HG03175 (cell line): Measurements from ENCODE around the gene LIN28B.
"Not testable (repeated sequence)": the region's sequence is repeated elsewhere in the genome, so short reads cannot be mapped to it uniquely, and the experiment has no call there.

Source experiments
- ATAC-seq: cut with Tn5 transposase; IDR thresholded peaks from one replicate; pipeline ENCODE4 v1.9.1; 2021; ENCODE audit warnings: mild to moderate bottlenecking, moderate library complexity; ENCODE audit not compliant: unreplicated experiment

Gene LIN28B

DNA sequence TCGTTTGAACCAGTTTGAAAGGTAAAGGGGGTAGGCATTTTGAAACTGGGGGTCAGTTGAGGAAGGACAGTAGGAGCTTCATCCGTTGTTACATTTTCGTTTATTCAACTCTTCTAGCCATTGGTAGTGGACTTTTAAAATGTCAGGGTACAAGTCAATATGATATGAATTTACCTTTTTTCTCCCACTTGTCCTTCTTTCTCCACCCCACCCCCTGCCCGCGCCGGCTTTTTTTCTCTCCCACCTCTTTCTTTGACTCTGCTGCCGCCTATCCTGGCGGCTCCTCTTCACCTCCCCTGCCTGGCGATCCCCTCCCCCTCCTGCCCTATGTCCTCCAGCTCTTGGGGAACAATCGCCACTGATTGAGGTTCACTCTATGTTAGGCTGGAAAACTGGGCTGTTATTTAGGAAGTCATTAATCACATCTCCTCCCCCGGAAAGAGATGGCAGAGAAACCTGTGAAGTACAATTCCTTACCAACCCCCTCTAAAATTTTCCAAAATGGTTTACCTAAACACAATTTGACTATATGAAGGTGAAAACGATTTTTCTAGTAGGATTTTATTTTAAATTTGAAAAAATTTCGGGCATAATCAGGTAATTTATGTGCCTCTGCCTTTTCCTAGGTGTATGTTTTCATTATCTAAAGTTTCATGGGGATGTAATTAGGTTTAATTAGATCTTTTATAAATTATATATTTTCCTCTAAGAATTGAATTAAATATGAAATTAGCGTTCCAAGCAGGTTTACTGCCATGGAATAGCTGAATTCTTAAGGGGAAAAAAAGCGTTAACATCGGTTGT is 778 bp upstream of the LIN28B start:
- no peak for ATAC-seq

DNA sequence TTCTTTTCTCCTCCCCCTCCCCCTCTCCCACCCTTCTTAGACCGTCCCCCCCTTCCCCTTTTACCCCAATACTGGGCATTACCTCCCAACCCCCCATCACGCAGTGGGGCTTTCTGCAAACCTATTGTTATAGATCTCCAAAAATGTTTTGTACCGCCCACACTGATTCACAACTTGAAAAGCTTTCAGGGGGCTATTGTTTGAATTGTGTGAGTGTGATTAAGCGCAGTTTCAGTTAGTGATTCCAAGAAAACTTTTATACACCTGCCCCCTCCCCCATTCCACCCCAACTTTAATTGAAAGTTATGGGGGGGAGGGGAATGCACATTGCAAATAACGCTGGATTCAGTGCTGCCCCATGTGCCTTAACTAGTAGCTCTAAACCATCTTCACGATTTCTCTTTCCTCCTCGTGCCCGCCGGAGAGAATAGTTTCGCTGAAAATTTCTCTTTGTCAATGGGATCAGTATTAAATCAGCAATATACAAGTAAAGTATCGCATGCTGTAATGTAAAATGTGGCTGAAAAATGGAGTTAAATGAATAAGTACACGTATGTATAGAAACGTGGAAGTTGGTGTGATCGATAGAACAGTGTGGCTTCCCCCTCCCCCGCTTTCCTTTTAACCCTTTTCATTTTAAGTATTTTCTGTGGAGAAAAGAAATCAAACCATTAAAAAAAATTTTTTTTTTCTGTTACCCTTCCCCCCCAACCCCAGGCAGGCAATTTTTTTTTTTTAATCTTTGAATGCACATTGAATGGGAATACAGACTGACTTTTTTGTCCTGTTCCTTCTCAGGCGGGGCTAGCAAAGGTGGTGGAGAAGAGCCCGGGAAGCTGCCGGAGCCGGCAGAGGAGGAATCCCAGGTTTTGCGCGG is 632 bp downstream of the LIN28B start:
- no peak for ATAC-seq

DNA sequence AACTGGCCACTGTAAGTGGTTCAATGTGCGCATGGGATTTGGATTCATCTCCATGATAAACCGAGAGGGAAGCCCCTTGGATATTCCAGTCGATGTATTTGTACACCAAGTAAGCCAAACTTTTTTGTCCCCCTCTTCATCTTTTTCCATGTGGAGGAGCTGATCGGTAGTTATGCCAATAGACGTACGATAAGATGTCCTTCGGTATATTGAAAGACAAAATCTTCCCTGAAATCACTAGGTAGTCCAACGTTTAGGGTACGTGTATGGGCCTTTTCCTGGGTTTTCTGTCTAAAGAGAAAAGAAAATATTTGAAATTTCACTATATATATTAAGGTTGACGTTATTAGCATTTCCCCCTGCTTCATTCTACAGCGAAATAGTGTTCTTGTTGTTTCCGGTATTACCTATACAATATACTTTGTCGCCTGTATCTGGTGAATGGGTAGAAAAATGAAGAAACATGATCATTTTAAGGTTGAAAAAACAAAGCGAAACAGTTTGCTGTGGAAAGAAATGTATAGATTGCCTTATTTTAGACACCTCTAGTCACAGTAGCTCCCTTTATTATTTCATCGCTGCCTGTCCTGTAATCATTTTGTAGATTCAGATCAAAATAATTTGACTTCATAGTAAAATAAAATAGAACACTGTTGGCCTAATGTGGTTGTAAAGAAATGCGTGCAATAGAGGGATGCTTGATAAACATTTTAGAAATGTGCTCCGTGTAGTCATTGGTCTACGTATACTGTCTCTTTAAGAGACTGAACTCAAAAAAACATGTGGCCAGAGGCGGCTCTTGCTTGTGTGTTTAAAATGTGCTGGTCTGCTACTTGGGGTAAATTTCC is 1.5 kb downstream of the LIN28B start:
- no peak for ATAC-seq

DNA sequence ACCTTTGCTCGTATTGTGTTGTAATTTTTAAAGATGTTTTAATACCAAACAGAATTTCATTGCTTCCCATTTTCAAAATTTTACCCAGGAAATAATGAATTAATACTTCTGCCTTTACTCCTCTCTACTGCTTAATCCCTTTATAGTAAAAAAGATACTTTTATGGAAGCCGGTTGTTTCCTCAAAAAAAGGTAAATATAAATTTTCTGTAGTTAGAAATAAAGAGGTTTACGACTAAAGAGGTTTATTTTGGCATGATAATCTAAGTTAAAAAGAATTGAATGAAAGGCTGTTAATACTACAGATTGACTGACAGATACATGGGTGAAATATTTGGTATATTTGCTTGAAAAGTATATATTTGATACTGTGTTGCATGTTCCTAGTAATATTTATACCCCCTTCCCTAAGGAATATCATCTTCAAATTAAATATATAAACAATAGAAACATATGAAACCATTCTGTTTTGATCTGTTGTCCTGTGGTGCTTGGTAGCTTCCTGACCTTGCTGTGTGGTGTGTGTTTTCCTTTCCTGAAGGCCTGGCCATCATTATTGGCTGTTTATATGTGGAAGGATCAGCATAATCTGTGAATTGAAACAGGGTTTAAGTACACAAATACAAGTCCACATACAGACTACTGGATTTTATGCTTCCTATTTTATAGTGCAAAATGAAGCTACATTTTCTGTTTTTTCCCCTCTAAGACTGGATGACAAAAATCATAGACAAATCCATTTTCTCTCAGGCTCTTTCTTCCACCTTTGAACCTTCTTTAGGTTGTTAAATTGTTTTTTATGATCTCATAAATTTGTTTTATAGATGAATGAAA is 2.3 kb downstream of the LIN28B start:
- no peak for ATAC-seq

DNA sequence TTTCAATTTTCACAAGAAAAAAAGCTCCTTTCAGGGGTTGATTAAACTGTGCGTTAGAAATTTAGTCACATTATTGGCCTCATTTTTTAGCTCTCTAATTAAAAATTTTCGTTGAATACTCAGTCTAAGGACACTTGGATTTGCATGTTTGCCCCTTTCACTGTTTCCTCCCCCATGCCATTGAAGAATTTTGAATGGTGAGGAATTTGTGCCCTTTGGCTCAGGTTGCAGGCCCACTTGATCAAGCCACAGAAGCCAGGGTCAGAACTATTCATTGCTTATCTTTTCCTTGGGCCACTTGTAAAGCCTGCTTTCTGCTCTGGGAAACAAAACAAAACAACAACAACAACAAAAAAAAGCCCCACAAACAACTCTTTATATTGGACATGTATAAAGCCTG is 12.2 kb downstream of the LIN28B start:
- ATAC-seq = no peak

DNA sequence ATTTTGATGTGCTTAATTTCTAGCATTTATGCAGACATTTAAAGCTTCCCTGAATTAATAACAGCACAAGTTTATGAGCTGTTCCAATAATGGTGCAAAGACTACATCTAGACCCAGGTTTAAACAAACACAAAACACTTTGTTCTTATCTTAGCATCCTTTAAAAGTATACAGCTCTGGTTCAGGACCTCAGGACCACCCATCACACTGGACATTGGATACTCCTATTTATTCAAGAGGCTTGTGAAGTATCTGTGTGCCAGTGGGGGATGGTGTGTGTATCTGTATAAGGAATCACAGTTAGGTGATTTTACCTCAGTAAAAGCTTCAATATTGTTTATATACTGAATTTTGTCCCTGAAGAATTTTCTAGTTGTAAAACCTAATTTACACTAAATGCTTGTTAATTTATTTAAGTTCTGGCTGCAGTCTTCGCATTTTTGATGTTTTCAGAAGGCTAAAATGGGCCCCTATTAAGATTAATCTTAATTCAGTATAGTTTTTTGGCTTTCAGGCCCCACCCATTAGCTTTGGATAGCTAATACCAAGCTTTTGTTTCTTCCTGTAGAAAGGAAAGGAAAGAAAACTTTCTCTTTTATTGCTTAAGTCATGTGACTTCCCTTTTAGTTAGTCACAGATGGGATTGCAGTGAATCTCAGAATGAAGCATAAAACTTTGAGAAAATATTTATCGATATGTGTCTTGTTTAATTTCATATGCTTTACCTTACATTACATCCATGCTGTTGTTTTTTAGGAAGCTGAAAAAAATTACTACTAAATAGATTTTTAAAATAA is 13.1 kb downstream of the LIN28B start:
- ATAC-seq = no peak

DNA sequence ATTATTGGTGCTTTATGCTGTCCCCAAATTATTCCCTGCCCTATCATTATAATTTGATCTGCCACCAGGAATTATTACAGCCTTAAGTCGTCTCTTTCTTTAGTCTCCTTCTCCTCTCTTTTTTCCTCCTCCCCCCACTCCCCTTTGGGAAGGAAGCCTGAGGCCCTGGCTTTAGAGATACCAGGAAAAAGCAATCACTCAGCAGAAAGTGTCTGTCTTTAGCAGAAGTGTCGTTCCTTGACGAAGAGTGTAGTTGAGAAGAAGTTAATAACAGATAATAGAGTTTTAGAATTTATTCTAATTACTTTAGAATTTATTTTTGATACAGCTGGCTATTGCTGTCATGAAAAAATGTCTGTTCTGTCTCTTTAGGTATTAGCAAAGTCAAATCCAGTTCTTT is 16.5 kb downstream of the LIN28B start:
- no peak for ATAC-seq

DNA sequence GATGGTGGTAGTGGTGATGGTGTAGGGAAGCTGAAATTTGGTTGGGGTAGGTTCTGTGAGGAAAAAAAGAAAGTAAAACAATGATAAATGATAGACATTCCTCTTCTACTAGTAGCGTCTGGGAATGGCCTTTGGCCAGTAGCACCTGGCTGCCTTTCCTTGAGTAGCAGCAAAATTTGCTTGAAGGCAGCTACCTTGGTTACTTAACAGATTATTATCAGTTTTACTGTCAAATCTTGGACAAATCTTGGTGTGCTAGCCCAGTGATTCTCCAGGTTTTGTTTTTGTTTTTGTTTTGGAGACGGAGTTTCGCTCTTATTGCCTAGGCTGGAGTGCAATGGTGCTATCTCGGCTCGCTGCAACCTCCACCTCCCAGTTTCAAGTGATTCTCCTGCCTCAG is 26.4 kb downstream of the LIN28B start:
- no peak for ATAC-seq

DNA sequence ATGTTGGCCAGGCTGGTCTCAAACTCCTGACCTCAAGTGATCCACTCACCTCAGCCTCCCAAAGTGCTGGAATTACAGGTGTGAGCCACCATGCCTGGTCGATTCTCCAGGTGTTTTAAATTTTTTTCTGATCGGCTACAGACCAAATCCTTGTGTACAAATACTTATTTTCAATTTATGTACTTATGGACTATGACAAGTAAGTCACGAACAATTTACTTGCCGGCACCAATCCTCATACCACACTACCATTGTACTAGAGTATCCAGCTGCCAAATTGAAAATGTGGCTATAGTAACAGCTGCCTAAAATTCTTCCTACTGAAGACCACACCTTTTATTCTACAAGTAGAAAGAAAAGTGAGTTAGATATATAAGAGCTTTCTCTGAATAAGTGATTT is 26.9 kb downstream of the LIN28B start:
- no peak for ATAC-seq

DNA sequence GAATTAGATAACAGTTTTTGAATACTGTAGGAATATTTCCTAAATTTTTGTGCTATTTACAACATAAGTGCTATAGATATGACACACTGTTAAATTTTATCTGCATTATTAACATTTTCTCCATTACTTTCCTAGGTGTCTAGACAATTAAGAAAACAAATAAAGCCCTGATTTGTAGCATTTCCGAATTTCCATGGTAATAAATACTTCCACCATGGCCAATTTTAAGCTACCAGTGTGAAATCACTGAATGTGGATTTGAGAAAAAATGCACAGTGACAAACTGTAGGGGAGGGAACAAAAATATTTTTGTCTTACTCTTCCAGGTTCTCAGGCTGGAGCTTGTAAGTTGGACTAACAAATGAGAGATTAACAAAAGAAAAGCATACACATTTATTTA is 27.9 kb downstream of the LIN28B start:
- no peak for ATAC-seq

DNA sequence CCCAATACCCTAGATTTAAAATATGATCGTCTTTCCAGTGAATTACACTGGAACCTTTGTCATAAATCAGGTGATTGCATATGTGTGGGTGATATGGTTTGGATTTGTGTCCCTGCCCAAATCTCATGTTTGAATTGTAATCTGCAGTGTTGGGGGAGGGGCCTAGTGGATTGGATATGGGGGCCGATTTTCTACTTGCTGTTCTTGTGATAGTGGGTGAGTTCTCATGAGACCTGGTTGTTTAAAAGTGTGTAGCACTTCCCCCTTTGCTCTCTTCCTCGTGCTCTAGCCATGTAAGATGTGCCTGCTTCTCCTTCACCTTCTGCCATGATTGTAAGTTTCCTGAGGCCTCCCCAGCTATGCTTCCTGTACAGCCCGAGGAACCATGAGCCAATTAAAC is 29.0 kb downstream of the LIN28B start:
- ATAC-seq = not testable (repeated sequence)

DNA sequence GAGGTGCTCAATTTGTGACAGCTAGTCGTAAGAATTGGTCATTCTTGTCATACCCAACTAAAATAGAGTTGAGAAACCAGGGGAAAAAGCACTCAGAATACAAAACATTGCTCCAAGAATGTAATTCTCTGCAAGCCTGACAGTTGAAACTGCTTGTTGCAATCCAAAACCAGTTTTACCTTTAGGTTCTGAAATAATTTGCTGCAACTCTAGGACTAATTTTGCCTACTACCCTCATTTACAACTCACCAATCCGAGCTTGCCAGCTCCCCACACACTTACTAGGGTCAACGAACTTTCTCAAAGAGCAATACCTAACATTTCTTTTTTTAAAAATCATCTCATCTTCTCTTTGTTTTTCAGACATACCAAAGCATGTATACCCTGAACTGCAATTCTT is 29.7 kb downstream of the LIN28B start:
- no peak for ATAC-seq

DNA sequence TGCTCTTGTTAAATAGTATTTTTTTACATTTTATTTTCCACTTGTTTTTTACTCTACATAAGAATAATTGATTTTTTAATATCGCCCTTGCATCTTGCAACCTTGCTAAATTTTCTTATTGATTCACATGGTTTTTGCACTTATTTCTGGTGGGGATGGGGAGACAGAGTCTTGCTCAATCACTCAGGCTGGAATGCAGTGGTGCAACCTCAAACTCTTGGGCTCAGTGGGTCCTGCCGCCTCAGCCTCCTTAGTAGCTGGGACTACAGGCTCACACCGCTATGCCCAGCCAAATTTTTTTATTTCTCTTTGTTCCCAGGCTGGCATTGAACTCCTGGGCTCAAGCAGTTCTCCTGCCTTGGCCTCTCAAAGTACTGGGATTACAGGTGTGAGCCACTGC is 30.3 kb downstream of the LIN28B start:
- no peak for ATAC-seq

DNA sequence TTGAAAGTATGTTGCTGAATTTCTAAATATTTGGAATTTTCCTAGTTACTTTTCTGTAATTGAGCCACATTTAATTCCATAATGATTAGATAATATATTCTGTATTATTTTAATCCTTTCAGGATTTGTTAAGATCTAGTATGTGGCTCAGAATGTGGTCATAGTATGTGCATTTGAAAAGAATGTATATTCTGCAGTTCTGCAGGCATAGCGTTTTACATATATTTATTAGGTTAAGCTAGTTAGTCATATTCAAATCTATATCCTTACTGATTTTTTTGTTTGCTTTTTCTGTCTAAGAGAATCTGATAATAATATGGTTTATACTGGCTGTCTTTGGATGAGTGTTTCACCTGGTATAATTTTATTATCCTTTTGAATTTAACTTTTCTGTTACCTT is 33.2 kb downstream of the LIN28B start:
- no peak for ATAC-seq

DNA sequence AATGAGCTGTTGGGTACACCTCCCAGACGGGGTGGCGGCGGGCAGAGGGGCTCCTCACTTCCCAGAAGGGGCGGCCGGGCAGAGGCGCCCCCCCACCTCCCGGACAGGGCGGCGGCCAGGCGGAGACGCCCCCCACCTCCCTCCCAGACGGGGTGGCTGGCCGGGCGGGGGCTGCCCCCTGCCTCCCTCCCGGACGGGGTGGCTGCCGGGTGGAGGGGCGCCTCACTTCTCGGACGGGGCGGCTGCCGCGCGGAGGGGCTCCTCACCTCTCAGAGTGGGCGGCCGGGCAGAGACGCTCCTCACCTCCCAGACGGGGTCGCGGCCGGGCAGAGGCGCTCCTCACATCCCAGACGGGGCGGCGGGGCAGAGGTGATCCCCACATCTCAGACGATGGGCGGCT is 34.2 kb downstream of the LIN28B start:
- ATAC-seq = not testable (repeated sequence)

DNA sequence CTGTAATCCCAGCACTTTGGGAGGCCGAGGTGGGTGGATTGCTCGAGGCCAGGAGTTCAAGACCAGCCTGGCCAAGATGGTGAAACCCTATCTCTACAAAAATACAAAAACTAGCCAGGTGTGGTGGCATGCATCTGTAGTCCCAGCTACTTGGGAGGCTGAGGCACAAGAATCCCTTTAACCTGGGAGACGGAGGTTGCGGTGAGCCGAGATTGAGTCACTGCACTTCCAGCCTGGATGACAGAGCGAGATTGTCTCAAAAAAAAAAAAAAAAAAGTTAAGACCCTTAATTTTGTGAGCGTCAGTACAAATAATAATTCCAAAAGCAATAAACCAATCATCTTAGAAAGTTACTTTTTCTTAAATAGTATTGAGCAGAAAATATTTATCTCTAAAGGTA is 36.7 kb downstream of the LIN28B start:
- not testable (repeated sequence) for ATAC-seq

DNA sequence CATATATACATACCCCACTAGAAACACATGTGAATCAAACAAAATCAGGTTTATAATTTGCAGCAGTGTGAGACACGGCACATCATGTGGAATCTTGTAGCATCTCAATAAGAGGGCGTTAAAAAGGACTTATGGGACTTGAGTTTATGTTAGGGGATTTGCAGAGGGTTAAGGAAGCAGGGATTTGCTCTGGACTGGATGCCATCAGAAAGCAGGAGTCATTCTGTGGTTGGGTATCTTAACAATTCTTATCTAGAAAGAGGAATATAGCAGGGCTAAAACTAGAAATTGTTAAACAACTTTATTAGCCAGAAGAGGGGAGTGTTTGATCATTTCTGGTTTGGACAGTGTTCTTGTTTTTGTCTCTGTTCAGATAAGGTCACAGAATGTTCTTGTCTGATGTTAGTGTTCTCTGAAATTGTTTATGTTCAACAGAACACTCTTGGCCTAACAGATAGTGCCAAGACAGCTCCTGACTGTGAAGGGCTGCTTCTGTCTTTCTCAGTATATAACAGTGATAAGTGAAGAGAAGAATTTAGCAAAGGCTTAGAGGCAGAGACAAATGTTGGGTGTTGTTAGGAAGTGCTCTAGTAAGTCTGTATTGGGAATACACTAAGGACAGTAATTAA is 39.2 kb downstream of the LIN28B start:
- ATAC-seq = no peak

DNA sequence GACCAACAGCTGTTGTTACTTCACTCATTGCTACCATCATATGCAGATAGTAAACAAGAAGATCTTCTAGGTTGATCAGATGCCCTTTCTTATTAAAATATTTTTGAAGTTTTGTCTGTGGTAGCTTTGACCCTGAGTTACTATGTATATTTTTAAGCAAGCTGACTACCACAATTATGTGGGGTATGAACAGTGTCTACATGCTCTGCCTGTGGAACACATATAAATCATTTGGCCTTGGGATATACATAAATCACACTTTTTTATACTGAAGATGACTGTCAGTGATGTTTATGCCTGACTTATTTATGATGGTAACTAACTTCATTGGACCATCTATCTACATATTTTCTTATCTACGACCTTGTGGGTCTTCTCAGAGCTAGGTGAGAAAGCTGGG is 44.2 kb downstream of the LIN28B start:
- no peak for ATAC-seq

DNA sequence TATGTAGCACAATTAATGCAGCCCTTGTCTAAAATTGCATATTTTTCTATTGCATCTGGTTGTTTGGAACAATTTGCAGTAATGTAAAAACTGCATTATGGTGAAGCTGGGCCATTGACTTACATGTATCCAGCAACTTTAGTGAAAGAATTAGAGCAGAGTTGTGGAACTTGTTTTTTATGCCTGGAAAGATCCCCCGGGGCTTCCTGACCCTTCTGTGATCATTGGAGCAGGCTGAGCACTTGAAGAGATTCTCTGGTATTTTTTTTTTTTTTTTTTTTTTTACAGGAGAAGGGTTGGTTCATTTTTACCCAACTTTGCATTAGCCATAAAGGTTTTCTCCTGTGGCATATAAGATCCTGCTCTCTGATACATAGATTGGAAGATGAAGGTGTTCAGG is 45.0 kb downstream of the LIN28B start:
- ATAC-seq = no peak
